Aorta (tissue), 5 donors: Measurements from ENCODE around the gene CELSR3. TPM values are rescaled to one million over a fixed set of nuclear protein-coding genes. Genes with fewer than 3 reads are reported as not detected.
A peak's percentile ranks its signal among the peaks of the same experiment; 100 is the strongest.

Experiments
- ATAC-seq: fragments of 200-7000 bp; cut with Tn5 transposase; one replicate; pipeline ENCODE4 v1.9.1; 2022; ENCODE audit warnings: moderate library complexity; ENCODE audit not compliant: low FRiP score
- DNase-seq, 2 donors: peaks; one replicate each; pipeline ENCODE4 v3.0.0-alpha.2; 2020
- H3K27ac ChIP-seq, 2 donors: one replicate each; pipeline ENCODE4 v1.5.1; 2013; ENCODE audit warnings: low read length in 2 of 2, mild to moderate bottlenecking in 2 of 2, moderate library complexity in 2 of 2, control low read depth in 1 of 2, inconsistent platforms in 1 of 2, low read depth in 1 of 2
- H3K27me3 ChIP-seq, 2 donors: one replicate each; pipeline ENCODE4 v1.6.1; 2013; ENCODE audit warnings: control low read depth in 1 of 2, low read length in 1 of 2, mild to moderate bottlenecking in 1 of 2, moderate library complexity in 1 of 2; ENCODE audit not compliant: insufficient read depth in 2 of 2, control insufficient read depth in 1 of 2
- H3K36me3 ChIP-seq, 2 donors: one replicate each; pipeline ENCODE4 v1.6.1; 2013; ENCODE audit warnings: control low read depth in 1 of 2, low read length in 1 of 2, mild to moderate bottlenecking in 1 of 2; ENCODE audit not compliant: insufficient read depth in 2 of 2, control insufficient read depth in 1 of 2
- H3K4me1 ChIP-seq, 2 donors: one replicate each; pipeline ENCODE4 v1.6.1; 2013; ENCODE audit warnings: low read length in 2 of 2, control low read depth in 1 of 2, mild to moderate bottlenecking in 1 of 2, moderate library complexity in 1 of 2; ENCODE audit not compliant: insufficient read depth in 2 of 2, control insufficient read depth in 1 of 2
- H3K4me3 ChIP-seq, 2 donors: one replicate each; pipeline ENCODE4 v1.5.1; 2013; ENCODE audit warnings: low read length in 2 of 2, control low read depth in 1 of 2, mild to moderate bottlenecking in 1 of 2
- H3K9me3 ChIP-seq: one replicate; pipeline ENCODE4 v1.6.1; 2013; ENCODE audit warnings: mild to moderate bottlenecking, low read length; ENCODE audit not compliant: control insufficient read depth
- WGBS, 2 donors: extraction: QIAGEN DNeasy Blood & Tissue Kit; methylation state at CpG; one replicate each; pipeline ENCODE4 v1.1.7; 2013; 5-methylcytosine and 5-hydroxymethylcytosine counted together
- intact Hi-C, 2 donors: fragments of 100-400 bp; cut with DNase I; formaldehyde crosslinking; loops; one replicate each; pipeline versions ENCODE4 v1.14.2 to v1.15.0; 2022
- long read RNA-seq, 2 donors: library from polyadenylated mRNA; unstranded; transcript quantifications; one replicate each; pipeline ENCODE4 v2.0.0, GENCODE V29; 2020 to 2021
- polyA plus RNA-seq, 2 donors: library from polyadenylated mRNA; stranded (reverse); fragments of 200-250 nt; gene quantifications; one replicate each; pipeline ENCODE4 v1.2.3, GENCODE V29; 2013
- total RNA-seq, 2 donors: library from RNA; stranded (reverse); fragmentation: NEBNext Ultra II Directional; extraction: Animal tissue kit (Norgen Biotek cat#: 25700); gene quantifications; one replicate each; pipeline ENCODE4 v1.2.1, GENCODE V29; 2021
- donor health status: healthy with polysubstance abuse.
- donor health status: Bipolar disorder and iron deficiency.
- donor health status: DM: no; HTN: no; CAD: no.
- donor health status: DM: no; HTN: no; CAD: no.
- donor health status: DM: yes; HTN: yes; CAD: no.

The CELSR3 gene, protein sequence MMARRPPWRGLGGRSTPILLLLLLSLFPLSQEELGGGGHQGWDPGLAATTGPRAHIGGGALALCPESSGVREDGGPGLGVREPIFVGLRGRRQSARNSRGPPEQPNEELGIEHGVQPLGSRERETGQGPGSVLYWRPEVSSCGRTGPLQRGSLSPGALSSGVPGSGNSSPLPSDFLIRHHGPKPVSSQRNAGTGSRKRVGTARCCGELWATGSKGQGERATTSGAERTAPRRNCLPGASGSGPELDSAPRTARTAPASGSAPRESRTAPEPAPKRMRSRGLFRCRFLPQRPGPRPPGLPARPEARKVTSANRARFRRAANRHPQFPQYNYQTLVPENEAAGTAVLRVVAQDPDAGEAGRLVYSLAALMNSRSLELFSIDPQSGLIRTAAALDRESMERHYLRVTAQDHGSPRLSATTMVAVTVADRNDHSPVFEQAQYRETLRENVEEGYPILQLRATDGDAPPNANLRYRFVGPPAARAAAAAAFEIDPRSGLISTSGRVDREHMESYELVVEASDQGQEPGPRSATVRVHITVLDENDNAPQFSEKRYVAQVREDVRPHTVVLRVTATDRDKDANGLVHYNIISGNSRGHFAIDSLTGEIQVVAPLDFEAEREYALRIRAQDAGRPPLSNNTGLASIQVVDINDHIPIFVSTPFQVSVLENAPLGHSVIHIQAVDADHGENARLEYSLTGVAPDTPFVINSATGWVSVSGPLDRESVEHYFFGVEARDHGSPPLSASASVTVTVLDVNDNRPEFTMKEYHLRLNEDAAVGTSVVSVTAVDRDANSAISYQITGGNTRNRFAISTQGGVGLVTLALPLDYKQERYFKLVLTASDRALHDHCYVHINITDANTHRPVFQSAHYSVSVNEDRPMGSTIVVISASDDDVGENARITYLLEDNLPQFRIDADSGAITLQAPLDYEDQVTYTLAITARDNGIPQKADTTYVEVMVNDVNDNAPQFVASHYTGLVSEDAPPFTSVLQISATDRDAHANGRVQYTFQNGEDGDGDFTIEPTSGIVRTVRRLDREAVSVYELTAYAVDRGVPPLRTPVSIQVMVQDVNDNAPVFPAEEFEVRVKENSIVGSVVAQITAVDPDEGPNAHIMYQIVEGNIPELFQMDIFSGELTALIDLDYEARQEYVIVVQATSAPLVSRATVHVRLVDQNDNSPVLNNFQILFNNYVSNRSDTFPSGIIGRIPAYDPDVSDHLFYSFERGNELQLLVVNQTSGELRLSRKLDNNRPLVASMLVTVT (N-terminal part only)
- total RNA-seq = 1 to 10 TPM in 1 of 2 donors, under 1 TPM in 1; 0.91 to 1.3 TPM
- 1 to 10 TPM in 1 of 2 donors, under 1 TPM in 1; 0.25 to 1.3 TPM for polyA plus RNA-seq
- long read RNA-seq, donor 1, partial matches to known transcripts = 1 of 1 reads
- long read RNA-seq, donor 1, other reads (novel, unspliced or antisense) = 0 of 1 reads
- long read RNA-seq, donor 2, partial matches to known transcripts = 0 of 1 reads
- long read RNA-seq, donor 2, other reads (novel, unspliced or antisense) = 1 of 1 reads

DNA sequence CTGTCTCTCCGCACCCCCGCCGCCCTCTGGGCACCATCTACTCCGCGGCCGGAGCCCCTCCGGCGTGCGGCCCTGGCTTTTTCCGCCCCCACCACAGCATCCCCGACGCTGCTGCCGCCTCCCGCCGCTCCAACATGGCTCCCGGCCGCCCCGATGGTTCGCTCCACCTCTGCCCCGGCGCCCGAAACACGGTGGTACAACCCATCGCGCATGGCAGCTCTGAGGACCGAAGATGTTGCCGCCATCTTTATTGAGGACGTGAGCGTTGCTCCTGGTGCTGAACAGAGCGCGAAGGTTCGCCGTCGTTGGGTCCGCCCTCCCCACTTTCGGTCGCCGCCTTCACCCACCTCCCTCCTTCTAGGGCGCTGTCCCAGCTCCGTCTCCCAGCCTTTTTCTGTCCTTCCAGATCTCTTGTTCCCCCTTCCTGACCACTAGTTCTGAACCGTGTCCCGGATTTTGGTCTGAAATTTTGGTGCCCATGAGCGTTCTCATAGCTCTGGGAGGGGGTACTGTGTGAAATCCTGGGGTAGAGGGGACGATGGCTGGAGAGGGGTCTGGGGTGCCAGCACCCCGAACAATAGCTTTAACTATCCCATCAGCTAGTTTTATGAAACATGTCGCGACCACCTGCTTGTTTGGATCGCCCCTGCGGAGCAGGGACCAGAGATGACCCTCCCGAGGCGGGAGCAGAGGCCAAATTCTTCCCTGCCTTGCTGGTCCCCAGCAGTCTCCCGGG is at the start of gene CELSR3:
TSS of gene CELSR3 (minus strand) at position 134 of the 736 bp plus-strand sequence. CDS start 252 bp downstream, outside the sequence.
- 0 to 1% methylated on average over 48 to 52 of the region's 52 CpGs for WGBS, 2 donors
- Histone ChIP-seq H3K4me3 (peak within 1 kb of the TSS; percentile 10 to 39), H3K4me1 (no peaks in the 10 kb centered on the region), H3K9me3 (no peaks in the 10 kb centered on the region), H3K36me3 (no peaks in the 10 kb centered on the region), H3K27me3 (no peaks in the 10 kb centered on the region), H3K27ac (peak within 1 kb of the TSS; percentile 68 to 83)
- DNase-seq (peak; percentile 83 to 92), ATAC-seq (peak; percentile 72)
- intact Hi-C loops = no loop called here

DNA sequence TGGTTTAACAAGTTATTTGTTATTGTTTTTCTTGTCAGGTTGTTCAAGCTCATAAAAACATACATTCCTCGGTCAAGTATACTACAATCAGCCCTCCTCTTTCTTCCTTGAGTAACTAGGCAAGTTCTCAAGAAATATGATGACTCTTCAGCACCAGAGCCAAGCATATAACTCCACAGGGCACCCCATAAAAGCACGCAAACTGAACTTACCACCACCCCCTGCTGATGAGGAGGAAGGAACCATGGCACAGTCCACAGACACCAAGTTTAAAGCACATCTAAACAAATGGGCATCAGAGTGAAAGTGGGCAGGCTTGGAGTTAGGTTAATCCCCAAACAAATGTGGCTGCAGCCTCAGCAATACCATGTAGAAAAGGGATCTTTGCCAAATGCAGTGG is 49.0 kb upstream of the CELSR3 start:
- intact Hi-C loops = no loop called here
- no peak for ATAC-seq
- Histone ChIP-seq H3K4me1 (peaks cover 0 to 3% of the 10 kb centered on the region in 2 donors), H3K27ac (no peak overlapping the region), H3K4me3 (no peak overlapping the region), H3K27me3 (no peaks in the 10 kb centered on the region), H3K36me3 (no peaks in the 10 kb centered on the region), H3K9me3 (no peaks in the 10 kb centered on the region)
- 57 to 62% methylated on average over 2 of the region's 2 CpGs for WGBS, 2 donors
- DNase-seq = no peak

DNA sequence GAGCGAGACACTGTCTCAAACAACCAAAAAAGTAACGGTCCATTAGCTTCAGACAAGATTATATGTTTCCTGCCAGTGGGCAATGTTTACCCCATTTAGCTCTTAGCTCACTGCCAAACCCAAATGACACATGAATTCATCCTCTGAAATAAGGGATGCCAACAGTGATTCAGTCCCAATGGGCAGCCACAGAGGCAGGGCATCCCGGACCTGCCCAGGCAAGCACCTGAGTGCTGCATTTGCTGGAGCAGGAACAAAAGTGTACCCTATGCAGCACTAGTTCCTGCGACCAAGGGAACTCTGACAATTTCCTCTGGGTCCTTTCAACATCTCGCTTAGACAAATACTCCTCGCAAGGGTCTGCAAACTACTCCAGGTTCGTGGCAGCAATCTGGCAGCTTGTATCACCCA is 46.4 kb upstream of the CELSR3 start:
- ATAC-seq (no peak), DNase-seq (no peak)
- no peaks in the 10 kb centered on the region for H3K27me3 ChIP-seq
- H3K27ac ChIP-seq = peak overlapping the region in 1 of 2 donors; percentile 32
- WGBS, 2 donors = 51 to 53% methylated on average over 7 of the region's 7 CpGs
- no peaks in the 10 kb centered on the region for H3K9me3 ChIP-seq
- no peaks in the 10 kb centered on the region for H3K36me3 ChIP-seq
- intact Hi-C loops = no loop called here
- no peak overlapping the region for H3K4me3 ChIP-seq
- no peaks in the 10 kb centered on the region for H3K4me1 ChIP-seq

DNA sequence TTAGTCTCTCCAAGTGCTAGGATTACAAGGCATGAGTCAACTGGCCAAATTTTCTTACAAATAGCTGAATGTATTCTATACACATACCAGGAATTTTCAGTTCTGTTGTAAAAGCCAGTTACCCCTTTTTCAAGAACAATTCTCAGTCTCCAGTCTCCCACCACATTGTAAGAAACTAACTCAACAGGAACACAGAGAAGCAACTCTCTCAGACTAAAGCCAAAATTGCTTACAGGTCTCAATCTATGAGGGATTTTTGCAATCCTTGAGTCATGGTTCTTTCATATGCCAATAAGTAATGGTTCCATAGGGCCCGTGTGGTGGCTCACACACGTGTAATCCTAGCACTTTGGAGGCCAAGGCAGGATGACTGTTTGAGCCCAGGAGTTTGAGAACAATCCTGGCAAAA is 45.8 kb upstream of the CELSR3 start:
- H3K36me3 ChIP-seq = no peaks in the 10 kb centered on the region
- no peak for ATAC-seq
- intact Hi-C loops = no loop called here
- no peaks in the 10 kb centered on the region for H3K27me3 ChIP-seq
- WGBS, 2 donors = 29 to 34% methylated on average over 2 of the region's 2 CpGs
- H3K4me1 ChIP-seq = no peaks in the 10 kb centered on the region
- H3K9me3 ChIP-seq = no peaks in the 10 kb centered on the region
- DNase-seq = no peak
- no peak overlapping the region for H3K4me3 ChIP-seq
- H3K27ac ChIP-seq = peak overlapping the region in 1 of 2 donors; percentile 32

DNA sequence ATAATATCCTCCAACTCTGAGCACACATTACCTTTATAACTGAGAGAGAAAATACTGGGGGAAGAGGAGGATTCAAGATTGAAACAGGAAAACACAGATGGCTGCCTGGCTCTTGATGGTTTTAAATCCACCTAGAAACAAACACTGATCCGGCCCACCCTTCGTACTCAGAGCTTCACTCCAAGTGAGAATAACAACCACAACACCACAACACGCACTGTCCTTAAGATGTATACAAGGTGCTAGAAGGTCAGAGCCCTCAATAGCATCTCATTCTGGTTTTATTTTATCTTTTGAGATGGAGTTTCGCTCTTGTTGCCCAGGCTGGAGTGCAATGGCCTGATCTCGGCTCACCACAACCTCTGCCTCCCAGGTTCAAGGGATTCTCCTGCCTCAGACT is 44.5 kb upstream of the CELSR3 start:
- WGBS, 2 donors = 84% methylated on average over 5 of the region's 5 CpGs
- Histone ChIP-seq H3K4me3 (no peak overlapping the region), H3K9me3 (no peaks in the 10 kb centered on the region), H3K4me1 (no peaks in the 10 kb centered on the region), H3K27me3 (no peaks in the 10 kb centered on the region), H3K27ac (no peak overlapping the region), H3K36me3 (no peaks in the 10 kb centered on the region)
- intact Hi-C loops = no loop called here
- DNase-seq (no peak), ATAC-seq (no peak)

DNA sequence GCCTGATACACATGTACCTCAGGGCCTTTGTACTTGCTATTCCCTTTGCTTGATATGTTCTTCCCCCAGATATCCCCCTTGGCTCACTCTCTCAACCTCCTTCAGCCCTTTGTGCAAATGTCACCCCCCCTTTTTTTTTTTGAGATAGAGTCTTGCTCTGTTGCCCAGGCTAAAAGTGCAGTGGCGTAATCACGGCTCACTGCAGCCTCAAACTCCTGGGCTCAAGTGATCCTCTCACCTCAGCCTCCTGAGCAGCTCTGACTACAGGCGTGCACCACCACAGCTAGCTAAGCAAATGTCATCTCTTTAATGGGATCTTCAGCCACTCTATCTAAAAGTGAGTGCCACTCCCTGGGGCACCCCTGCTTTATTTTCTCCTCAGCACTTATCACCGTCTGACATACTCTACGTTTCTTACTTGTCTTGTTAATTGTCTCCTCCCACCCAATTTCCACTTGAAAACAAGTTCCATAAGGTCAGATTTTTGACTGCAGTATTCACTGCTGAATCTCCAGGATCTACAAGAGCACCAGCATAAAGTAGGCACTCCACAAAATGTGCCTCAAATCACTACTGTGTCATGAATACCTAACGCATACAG is 39.7 kb upstream of the CELSR3 start:
- ATAC-seq (no peak), DNase-seq (no peak)
- no peak overlapping the region for H3K4me3 ChIP-seq
- H3K36me3 ChIP-seq = no peaks in the 10 kb centered on the region
- intact Hi-C loops = no loop called here
- peaks cover 0 to 2% of the 10 kb centered on the region in 2 donors for H3K4me1 ChIP-seq
- no peak overlapping the region for H3K27ac ChIP-seq
- WGBS, 2 donors = 87% methylated on average over 6 of the region's 6 CpGs
- H3K9me3 ChIP-seq = no peaks in the 10 kb centered on the region
- no peaks in the 10 kb centered on the region for H3K27me3 ChIP-seq

DNA sequence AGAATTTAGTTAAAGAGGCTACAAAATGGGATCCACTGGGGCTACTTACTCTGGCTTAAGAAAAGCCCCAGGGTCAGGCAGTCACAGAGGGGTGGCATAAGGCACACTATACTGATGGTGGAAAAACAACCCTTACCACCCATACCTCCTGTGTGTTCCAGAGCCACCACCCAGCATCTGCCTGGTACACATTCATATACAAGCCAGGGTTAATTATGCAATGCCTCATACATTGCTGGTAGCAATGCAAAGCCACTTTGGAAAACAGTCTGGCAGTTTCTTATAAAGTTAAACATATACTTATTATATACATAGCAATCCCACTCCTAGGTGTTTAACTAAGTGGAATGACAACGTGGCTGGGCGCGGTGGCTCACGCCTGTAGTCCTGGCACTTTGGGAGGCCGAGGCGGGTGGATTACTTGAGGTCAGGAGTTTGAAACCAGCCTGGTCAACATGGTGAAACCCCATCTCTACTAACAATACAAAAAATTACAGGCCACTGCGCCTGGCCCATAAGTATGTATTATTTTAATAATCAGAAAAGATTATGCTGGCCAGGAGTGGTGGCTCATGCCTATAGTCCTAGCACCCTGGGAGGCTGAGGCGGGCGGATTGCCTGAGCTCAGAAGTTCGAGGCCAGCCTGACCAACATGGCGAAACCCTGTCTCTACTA is 38.2 kb upstream of the CELSR3 start:
- H3K36me3 ChIP-seq = no peaks in the 10 kb centered on the region
- H3K4me3 ChIP-seq = no peak overlapping the region
- H3K27me3 ChIP-seq = no peaks in the 10 kb centered on the region
- peak overlapping the region in 1 of 2 donors; percentile 78 for H3K27ac ChIP-seq
- intact Hi-C loops = no loop called here
- H3K9me3 ChIP-seq = no peaks in the 10 kb centered on the region
- WGBS, 2 donors = 92% methylated on average over 11 of the region's 11 CpGs
- DNase-seq (no peak), ATAC-seq (no peak)
- H3K4me1 ChIP-seq = peaks cover 0 to 2% of the 10 kb centered on the region in 2 donors
